GM23248 (cell line): ENCODE results near the gene MICU2.

Experiments
- EZH2 ChIP-seq: fragments of 200-600 bp; sonication (generic); IDR thresholded peaks from 2 replicates; pipeline ENCODE4 v1.6.1; 2018; ENCODE audit warnings: antibody characterized with exemption, mild to moderate bottlenecking; ENCODE audit not compliant: insufficient read depth, poor library complexity, severe bottlenecking
- EZH2phosphoT487 ChIP-seq: fragments of 200-600 bp; sonication (generic); IDR thresholded peaks from 2 replicates; pipeline ENCODE4 v1.6.1; 2018; ENCODE audit warnings: antibody characterized with exemption, moderate library complexity, mild to moderate bottlenecking, low read depth; ENCODE audit not compliant: insufficient read depth

GRCh38 chr13:21478881-21479808, 124.8 kb downstream of the MICU2 start:
- TF ChIP-seq EZH2 (no peak), EZH2phosphoT487 (no peak)
